Fibroblast of pulmonary artery (primary cell): ENCODE data around the gene APEX1.

ENCODE experiments used
- DNase-seq: peaks from one replicate; pipeline ENCODE4 v3.0.0-alpha.2; 2010; ENCODE audit warnings: low read depth
- H3K4me3 ChIP-seq: replicated peaks from 2 replicates; pipeline ENCODE4 v1.5.1; 2011; ENCODE audit warnings: low read depth, mild to moderate bottlenecking, control low read depth, low read length, moderate library complexity
- TF ChIP-seq, protein P1 (sequence below): IDR thresholded peaks from 2 replicates; pipeline ENCODE4 v1.5.1; 2011; ENCODE audit warnings: mild to moderate bottlenecking, control low read depth, low read length, inconsistent platforms; ENCODE audit errors: missing control alignments

Gene APEX1

DNA sequence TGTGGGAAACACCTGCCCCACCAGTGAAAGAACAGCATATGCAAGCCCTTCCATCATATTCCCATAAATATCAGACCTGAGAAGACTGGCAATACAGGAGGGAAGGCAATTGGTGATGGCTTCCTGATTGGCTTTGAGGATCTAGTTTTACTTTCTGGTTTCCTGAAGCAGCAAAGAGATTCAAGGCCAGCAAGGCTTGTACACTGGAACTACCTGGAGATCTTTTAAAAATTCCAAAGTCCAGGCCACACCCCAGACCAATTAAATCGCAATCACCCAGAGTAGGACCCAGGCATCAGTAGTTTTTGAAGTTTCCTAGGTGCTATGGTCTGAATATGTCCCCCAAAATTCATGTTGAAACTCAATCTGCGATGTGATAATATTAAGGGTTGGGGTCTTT, 38.8 kb upstream of the APEX1 start:
- H3K4me3 ChIP-seq, result no peak overlapping the region
- TF ChIP-seq, protein P1, sequence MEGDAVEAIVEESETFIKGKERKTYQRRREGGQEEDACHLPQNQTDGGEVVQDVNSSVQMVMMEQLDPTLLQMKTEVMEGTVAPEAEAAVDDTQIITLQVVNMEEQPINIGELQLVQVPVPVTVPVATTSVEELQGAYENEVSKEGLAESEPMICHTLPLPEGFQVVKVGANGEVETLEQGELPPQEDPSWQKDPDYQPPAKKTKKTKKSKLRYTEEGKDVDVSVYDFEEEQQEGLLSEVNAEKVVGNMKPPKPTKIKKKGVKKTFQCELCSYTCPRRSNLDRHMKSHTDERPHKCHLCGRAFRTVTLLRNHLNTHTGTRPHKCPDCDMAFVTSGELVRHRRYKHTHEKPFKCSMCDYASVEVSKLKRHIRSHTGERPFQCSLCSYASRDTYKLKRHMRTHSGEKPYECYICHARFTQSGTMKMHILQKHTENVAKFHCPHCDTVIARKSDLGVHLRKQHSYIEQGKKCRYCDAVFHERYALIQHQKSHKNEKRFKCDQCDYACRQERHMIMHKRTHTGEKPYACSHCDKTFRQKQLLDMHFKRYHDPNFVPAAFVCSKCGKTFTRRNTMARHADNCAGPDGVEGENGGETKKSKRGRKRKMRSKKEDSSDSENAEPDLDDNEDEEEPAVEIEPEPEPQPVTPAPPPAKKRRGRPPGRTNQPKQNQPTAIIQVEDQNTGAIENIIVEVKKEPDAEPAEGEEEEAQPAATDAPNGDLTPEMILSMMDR, result no peak
- no peak for DNase-seq

- no peak overlapping the region for H3K4me3 ChIP-seq
- TF ChIP-seq, protein P1, result no peak
- DNase-seq, result no peak
Measured at GRCh38 chr14:20417250-20418186, 37.5 kb upstream of the APEX1 start.

DNA sequence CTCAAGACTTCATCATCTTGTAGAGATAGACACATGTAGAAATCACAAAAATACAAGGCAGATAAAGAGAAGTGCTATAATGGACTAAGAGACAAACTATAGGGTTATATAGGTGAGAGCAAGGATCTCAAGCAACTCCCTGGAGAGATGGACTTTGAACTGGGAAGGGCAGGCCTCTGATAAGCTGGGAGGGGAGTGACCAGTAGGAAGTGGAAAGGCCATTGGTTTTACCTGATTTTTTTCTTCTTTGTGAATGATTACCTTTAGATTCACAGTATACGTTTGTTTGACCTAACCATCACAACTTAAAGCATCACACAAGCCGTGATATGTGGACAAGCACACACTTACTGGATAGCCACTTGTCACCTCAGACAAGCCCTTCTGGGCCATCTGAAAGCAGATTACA, 36.5 kb upstream of the APEX1 start:
- TF ChIP-seq, protein P1, result no peak
- no peak overlapping the region for H3K4me3 ChIP-seq
- no peak for DNase-seq

- DNase-seq, result no peak
- no peak overlapping the region for H3K4me3 ChIP-seq
- TF ChIP-seq, protein P1, result no peak
Measured at GRCh38 chr14:20419419-20419818, 35.6 kb upstream of the APEX1 start.

GRCh38 chr14:20421267-20421666, 33.8 kb upstream of the APEX1 start:
- TF ChIP-seq, protein P1, result no peak
- no peak overlapping the region for H3K4me3 ChIP-seq
- no peak for DNase-seq

GRCh38 chr14:20422886-20423285, 32.1 kb upstream of the APEX1 start:
- TF ChIP-seq, protein P1, result no peak
- DNase-seq, result no peak
- no peak overlapping the region for H3K4me3 ChIP-seq

GRCh38 chr14:20424851-20425250, 30.2 kb upstream of the APEX1 start:
- no peak for DNase-seq
- TF ChIP-seq, protein P1, result no peak
- no peak overlapping the region for H3K4me3 ChIP-seq
